Vagina (tissue), 2 donors: Measurements from ENCODE around the gene ACBD5.

ENCODE experiments used
- POLR2A ChIP-seq, 2 donors: fragments of 450-650 bp; IDR thresholded peaks; one replicate each; pipeline ENCODE4 v1.6.1; 2017; ENCODE audit warnings: antibody characterized with exemption in 2 of 2, mild to moderate bottlenecking in 2 of 2, moderate library complexity in 2 of 2
- POLR2AphosphoS5 ChIP-seq, 2 donors: sonication (generic); formaldehyde crosslinking; IDR thresholded peaks; one replicate each; pipeline ENCODE4 v1.9.0; 2017; ENCODE audit warnings: antibody characterized with exemption in 2 of 2, mild to moderate bottlenecking in 2 of 2, low read depth in 1 of 2; ENCODE audit not compliant: insufficient read depth in 1 of 2
- TF ChIP-seq, protein P1 (sequence below), 3 experiments: fragments of 450-650 bp in 2 of 3; fragments of 200-600 bp in 1 of 3; sonication (generic) in 1 of 3; IDR thresholded peaks; one replicate each; pipeline ENCODE4 v1.5.1; 2017 to 2019; ENCODE audit warnings: antibody characterized with exemption in 3 of 3, mild to moderate bottlenecking in 2 of 3, moderate library complexity in 2 of 3

DNA sequence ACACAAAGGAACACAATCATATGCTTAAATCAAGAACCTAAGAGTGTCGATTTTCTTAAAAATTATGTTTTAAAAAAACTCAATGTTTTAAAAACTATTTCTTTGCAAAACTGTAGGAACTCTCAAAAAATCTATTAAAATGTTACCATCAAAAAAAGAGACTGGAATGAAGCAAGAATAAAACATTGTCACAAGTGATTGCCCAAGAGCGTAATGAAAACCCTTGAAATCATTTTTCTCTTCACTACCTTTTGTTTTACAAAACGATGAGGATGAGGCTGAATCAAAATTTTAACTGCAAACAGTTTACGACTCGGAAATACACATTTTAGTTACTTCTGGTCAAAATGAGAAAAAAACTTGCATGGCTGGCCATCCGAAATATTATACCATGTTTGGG, 87.3 kb downstream of the ACBD5 start:
- TF ChIP-seq, protein P1, sequence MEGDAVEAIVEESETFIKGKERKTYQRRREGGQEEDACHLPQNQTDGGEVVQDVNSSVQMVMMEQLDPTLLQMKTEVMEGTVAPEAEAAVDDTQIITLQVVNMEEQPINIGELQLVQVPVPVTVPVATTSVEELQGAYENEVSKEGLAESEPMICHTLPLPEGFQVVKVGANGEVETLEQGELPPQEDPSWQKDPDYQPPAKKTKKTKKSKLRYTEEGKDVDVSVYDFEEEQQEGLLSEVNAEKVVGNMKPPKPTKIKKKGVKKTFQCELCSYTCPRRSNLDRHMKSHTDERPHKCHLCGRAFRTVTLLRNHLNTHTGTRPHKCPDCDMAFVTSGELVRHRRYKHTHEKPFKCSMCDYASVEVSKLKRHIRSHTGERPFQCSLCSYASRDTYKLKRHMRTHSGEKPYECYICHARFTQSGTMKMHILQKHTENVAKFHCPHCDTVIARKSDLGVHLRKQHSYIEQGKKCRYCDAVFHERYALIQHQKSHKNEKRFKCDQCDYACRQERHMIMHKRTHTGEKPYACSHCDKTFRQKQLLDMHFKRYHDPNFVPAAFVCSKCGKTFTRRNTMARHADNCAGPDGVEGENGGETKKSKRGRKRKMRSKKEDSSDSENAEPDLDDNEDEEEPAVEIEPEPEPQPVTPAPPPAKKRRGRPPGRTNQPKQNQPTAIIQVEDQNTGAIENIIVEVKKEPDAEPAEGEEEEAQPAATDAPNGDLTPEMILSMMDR (IDR thresholded peaks at IDR 0.05): no peak
- TF ChIP-seq POLR2AphosphoS5 (IDR thresholded peaks at IDR 0.05; ENCODE audit: insufficient read depth in 1 of 2, low read depth in 1 of 2) (no peak), POLR2A (IDR thresholded peaks at IDR 0.05) (no peak)
